Stimulated activated CD8-positive, alpha-beta memory T cell treated with anti-CD3 and anti-CD28 coated beads, Interleukin-4, amount 100 ng/mL, for 4 hours (primary cell): ENCODE data around the gene CGNL1.

Source experiments
- DNase-seq, 2 donors: peaks; one replicate each; pipeline ENCODE4 v3.0.0-alpha.2; 2020; ENCODE audit warnings: low read depth in 2 of 2, low spot score in 1 of 2

The CGNL1 gene

DNA sequence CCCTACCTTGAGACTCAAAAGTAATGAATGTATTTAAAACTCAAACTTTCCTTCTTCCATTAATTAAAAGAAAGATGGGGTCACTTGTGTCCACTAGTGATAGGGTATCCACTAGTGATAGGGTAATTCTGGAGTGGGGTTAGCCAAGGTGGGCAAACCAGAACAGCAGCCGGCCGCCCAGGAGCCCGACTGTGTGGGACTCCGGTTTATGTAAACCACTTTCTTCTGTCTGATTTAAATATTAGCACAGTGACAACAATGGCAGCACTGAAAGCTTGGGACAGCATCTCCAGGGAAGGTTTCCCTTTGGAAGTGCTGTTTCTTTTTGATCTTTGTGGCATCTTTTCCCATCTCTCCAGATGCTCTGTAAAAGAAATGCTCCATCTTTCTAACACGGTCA is 216.1 kb downstream of the CGNL1 start:
- no peak for DNase-seq

DNA sequence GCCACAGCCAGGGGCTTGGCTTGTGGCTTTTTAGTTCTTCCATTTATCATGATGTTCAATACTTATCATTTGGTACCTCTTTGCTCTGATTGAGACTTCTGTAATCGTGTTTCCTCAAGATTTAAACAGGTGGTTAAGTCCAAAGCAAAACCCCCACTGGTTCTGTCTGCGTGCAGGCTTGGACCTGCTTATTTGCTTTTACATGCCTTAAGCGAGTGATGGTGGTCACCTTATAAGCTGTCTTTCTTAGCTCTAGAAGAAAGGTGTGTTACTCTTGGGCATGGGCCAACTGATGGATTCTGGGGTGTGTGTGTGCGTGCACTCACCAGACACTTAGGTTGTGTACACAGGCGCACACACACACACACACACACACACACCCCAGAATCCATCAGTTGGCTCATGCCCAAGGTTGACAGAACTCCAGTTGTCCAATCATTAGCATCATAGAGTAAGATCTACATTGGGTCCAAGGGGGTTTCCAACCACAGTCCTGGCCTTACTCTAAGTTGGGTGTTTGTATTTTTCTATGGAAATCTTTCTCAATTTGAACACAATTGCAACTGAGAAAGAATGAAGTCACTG is 216.6 kb downstream of the CGNL1 start:
- DNase-seq, result no peak

DNA sequence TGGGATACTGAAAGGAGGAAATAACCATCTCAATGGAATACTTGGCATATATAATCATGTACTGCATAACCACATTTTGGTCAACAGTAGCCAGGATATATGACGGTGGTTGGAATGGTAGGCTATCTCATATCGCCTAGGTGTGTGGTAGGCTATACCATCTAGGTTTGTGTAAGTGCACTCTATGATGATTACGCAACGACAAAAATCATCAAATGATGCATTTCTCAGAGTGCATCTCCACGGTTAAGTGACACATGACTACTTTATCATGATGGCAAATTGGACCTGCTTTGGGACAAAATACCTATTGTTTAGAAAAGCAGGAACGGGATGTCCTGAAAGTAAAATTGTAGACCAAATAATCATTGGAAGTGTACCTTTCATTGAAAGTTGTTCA is 218.2 kb downstream of the CGNL1 start:
- DNase-seq, result no peak

DNA sequence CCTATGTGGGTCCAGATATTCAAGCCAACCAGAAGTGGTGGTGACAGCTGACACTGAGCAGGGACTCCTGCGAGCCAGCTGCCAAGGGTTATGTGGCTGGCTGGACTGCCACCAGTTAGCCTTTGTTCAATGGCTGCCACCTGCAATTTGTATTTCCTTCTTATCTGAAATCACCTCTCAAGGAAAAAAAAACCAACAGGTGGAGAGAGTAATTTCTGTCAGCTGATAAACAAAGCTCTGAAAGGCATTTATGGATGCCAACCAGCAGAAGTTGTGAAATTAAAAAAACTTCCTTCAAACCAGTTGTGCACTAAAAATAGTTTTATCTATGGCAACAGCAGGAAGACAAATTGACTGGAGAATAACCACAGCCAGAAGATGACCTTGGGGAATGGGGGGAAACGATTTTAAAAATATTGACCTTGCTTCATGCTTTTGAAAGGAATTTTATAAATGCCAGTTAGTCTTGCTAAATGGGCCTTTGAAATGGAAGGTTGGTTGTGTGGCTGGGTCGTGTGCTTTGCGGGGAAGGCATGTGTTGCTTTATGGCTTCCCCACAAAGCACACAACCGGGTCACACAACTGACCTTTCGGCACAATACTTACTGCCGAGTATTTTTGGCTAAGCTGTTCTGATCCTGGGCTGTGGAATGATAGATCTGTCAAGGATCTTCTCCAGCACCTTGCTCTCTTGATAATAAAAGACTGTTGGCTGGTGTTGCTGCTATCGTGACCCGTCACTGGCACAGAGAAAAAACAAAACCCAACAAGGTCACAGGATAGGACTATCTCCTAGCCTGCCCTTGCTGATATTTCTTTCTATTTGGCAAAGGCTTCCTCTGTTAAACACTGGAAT is 218.9 kb downstream of the CGNL1 start:
- no peak for DNase-seq

DNA sequence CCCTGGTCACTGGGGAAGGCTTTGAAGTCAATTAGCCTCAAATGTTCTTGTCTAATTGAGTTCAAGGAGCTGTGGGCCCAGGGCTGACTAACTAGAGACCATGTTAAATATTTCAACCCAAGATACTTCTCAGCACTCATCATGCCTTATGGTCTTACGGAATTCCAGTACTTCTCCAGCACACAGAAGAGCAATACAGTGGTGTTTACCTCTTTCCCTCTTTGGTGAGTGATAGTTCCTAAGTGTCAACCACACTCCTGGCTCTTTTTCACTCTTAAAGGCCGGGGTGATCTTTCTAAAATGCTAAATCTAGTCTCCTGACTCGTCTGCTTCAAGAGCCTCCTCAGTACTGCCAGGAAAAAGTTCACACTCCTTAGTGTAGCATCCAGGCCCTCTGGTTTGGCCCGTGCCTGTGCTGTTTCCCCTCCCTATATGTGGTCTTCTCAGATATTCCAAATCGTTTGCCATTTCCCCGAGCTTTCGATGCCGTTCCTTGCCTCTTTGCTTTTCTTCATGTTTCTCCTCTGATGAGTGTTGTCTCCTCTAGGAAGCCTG is 220.1 kb downstream of the CGNL1 start:
- DNase-seq, result no peak

DNA sequence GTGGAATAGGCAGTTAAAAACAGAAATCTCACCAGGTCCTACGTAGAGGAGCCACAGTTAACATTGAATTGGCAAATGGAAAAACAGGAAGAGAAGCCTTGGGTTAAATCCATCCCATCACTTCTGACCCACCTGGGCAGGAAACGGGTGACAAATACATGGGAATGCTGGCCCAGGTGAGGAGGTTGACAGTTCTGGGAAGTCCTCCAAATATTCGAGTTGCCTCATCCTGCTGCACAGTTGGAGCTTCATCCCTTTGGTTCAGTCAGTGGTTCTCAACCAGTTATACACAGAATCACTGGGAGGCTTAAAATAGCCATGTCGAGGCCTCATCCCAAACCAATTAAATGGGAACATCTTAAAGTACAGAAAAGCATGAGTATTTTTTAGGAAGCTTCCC is 220.7 kb downstream of the CGNL1 start:
- no peak for DNase-seq

DNA sequence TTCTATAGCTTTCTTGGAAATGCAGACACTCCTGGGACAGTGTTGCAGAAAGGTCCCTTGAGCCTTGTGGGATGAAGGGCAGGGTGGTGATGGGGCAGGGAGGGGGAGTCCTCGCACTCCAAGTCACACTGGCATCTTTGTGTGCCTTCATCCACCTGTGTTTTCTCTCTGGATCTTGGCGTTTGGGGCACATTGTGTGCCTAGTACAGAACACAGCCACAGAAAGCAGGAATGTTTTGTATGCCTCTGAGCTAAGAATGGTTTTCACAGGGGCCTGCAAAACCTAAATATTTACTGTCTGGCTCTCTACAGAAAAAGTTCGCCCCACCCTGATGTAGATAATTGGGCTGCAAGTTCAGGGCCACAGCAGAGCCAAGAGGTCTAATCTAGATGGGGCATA is 221.1 kb downstream of the CGNL1 start:
- DNase-seq, result no peak

DNA sequence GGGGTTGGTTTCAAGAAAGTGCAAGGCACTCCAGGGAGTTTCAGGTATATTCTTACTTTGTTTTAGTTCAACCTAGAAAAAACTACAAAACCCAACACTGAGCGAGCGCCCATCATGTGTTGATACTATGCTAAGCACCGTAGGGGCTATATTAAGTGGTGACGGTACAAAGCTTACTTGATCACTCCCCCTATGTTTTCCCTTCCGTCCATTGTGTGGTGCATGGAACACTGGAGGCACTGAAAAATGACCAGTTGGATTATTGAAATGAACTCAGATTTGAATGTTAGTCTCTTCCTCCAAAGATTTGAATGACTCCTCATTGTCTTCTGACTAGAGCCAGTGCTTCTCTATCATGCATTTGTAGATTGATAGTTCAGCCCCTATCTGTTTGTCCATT is 222.0 kb downstream of the CGNL1 start:
- DNase-seq, result no peak

DNA sequence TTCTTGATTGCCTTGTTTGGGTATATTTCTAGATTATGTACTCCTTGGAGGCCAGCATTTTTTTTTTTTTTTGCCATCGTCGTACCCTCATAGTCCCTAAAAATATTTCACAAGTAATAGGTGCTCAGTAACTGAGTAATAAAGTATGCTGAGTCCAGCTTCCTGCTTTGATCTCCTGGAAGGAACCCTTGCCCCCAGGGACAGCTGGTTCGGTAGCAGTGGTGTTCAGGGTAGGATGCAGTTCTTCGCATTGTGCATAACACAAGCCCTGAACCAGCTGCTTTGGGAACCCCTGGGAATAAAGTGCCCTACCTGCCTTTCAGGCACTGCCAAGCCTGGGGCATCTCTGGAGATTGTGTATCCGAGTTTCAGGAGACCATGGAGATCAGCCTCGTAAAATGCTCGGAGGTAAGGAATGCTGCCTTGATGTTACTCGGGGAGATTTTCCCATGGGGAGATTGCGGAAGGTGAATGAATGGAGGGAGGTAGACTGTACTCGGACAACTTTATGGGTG is 223.0 kb downstream of the CGNL1 start:
- no peak for DNase-seq

DNA sequence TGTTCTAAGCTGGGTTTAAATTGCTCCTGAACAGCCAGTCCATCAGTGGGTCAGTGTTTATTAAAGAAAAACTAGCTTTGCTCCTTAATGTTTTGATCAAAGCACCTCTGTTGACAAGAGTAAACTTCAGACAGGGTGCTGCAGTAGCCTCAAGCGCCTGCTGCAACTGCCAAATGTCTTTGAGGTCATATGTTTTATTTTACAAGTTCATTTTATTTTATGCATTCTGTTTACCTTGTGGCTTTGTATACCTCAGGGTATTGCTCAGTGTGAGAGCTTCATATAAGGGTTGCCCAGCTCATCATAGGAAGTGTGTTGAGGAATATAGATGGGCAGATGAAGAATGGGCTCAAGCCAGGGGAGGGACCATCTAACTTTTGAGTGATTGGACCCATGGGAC is 223.9 kb downstream of the CGNL1 start:
- no peak for DNase-seq
